Measurements from ENCODE around the gene SASH1. TPM values are rescaled to one million over a fixed set of nuclear protein-coding genes. Genes with fewer than 3 reads are reported as not detected.

Gene SASH1
- total and polyA plus RNA-seq, 7 experiments from 2014 or later: 0.24 to 7.8 (median 1.4) TPM; not detected in 2

DNA sequence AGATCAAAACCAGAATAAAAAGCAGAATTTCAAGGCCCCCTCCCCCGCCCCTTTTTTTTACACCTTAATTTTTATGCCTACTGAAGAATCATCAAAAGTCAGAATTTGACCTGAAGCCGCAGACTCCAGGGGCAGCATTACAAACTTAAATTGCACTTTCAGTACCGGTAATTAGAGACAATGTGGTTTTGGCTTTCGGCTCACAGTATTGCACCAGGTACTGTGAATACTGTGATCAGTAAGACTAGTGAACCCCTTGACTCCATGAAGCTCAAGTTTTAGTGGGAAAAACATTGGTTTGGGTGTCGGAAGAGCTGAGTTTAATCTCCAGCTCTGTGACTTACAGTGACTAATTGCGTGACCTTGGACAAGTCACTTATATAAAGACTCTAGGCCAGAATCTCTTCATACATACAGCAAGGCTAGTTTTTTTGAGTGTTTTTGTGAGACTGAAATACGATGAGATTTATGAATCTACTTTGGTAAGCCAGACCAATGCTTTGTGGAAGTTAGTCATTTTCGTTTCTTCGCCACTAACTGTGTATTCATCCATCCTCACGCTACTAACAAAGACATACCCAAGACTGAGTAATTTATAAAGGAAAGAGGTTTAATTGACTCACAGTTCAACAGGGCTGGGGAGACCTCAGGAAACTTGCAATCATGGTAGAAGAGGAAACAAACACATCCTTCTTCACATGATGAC is 114.7 kb downstream of the SASH1 start:
- H3K4me1 Mint-ChIP-seq: peaks cover 0 to 6% (median 0%) of the 10 kb centered on the region in 7 donors
- ATAC-seq: no peak
- Histone ChIP-seq H3K4me3 (ENCODE audit: low read length) (no peak overlapping the region), H3K27ac (ENCODE audit: low read depth, low read length) (no peak overlapping the region), H3K4me1 (ENCODE audit: control insufficient read depth in 2 of 2, insufficient read depth in 2 of 2, low read length in 2 of 2) (no peaks in the 10 kb centered on the region), H3K36me3 (ENCODE audit: control insufficient read depth in 2 of 3, insufficient read depth in 3 of 3, low read length in 3 of 3) (no peaks in the 10 kb centered on the region), H3K27me3 (ENCODE audit: control insufficient read depth in 2 of 2, insufficient read depth in 2 of 2, low read length in 2 of 2) (no peaks in the 10 kb centered on the region), H3K9me3 (ENCODE audit: control insufficient read depth in 2 of 3, low read length in 3 of 3) (no peaks in the 10 kb centered on the region)
- H3K36me3 Mint-ChIP-seq: no peaks in the 10 kb centered on the region
- H3K27ac Mint-ChIP-seq: no peak overlapping the region
- ChIA-PET POLR2A (no interaction called here), CTCF (interaction anchor here (1.1 kb wide), 1 partner anchor 280 kb away, joined by 3 read pairs; no protein-coding TSS in a partner anchor)
- intact Hi-C loops (cut with micrococcal nuclease): no loop called here
- DNase-seq: no peak
- peaks cover 0 to 41% (median 11%) of the 10 kb centered on the region in 5 donors for H3K27me3 Mint-ChIP-seq
- H3K9me3 Mint-ChIP-seq: no peaks in the 10 kb centered on the region
- no peak overlapping the region for H3K4me3 Mint-ChIP-seq

DNA sequence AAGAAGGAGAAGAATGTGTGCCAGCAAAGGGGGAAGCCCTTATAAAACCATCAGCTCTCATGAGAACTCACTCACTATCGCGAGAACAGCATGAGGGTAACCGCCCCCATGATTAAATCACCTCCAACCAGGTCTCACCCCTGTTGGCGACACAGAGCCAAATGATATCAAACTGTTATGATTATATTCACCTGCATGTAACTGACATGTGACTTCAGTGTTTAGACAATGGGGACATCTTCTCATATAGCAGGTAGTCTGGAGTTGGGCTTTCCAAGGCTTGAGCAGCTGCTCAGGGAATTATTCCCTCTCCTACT is 115.2 kb downstream of the SASH1 start:
- ChIA-PET CTCF (interaction anchor here (1.1 kb wide), 1 partner anchor 281 kb away, joined by 3 read pairs; no protein-coding TSS in a partner anchor), POLR2A (no interaction called here)
- peaks cover 0 to 46% (median 10%) of the 10 kb centered on the region in 5 donors for H3K27me3 Mint-ChIP-seq

DNA sequence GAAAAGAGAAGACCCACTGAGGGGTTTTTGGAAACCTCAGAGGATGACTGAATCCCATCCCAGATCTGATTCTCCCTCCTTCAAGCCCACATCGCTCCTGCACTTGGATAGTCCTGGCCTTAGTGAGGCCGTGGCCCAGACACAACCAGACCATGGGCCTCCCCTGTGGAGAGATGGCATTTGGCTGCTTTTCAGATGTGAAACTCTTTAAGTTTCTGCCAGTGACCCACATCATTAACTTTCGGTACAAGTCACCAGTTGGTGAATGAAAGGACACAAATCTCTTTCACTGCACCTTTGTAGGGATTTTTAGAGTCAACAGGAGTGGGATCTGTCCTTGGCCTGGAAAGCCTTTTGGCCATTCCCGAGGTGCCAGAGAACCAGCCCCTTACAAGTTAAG is 116.6 kb downstream of the SASH1 start:
- Histone ChIP-seq H3K4me3 (ENCODE audit: low read length) (no peak overlapping the region), H3K36me3 (ENCODE audit: control insufficient read depth in 2 of 3, insufficient read depth in 3 of 3, low read length in 3 of 3) (no peaks in the 10 kb centered on the region), H3K9me3 (ENCODE audit: control insufficient read depth in 2 of 3, low read length in 3 of 3) (no peaks in the 10 kb centered on the region), H3K4me1 (ENCODE audit: control insufficient read depth in 2 of 2, insufficient read depth in 2 of 2, low read length in 2 of 2) (no peaks in the 10 kb centered on the region), H3K27ac (ENCODE audit: low read depth, low read length) (no peak overlapping the region), H3K27me3 (ENCODE audit: control insufficient read depth in 2 of 2, insufficient read depth in 2 of 2, low read length in 2 of 2) (no peaks in the 10 kb centered on the region)
- Mint-ChIP-seq H3K4me3 (no peak overlapping the region), H3K27me3 (peaks cover 0 to 46% (median 5%) of the 10 kb centered on the region in 5 donors), H3K36me3 (no peaks in the 10 kb centered on the region), H3K4me1 (peaks cover 0 to 2% (median 0%) of the 10 kb centered on the region in 7 donors), H3K9me3 (no peaks in the 10 kb centered on the region), H3K27ac (no peak overlapping the region)
- ATAC-seq: no peak
- ChIA-PET CTCF (no interaction called here), POLR2A (no interaction called here)
- intact Hi-C loops (cut with micrococcal nuclease): no loop called here
- no peak for DNase-seq

More for the DNA sequence above, 115.2 kb downstream of the SASH1 start:
- Mint-ChIP-seq H3K36me3 (no peaks in the 10 kb centered on the region), H3K4me1 (peaks cover 0 to 2% (median 0%) of the 10 kb centered on the region in 7 donors), H3K4me3 (no peak overlapping the region), H3K27ac (no peak overlapping the region), H3K9me3 (no peaks in the 10 kb centered on the region)
- no peaks in the 10 kb centered on the region for H3K27me3 ChIP-seq (ENCODE audit: control insufficient read depth in 2 of 2, insufficient read depth in 2 of 2, low read length in 2 of 2)
- no peak for DNase-seq
- no peak overlapping the region for H3K4me3 ChIP-seq (ENCODE audit: low read length)
- H3K27ac ChIP-seq (ENCODE audit: low read depth, low read length): no peak overlapping the region
- no peaks in the 10 kb centered on the region for H3K36me3 ChIP-seq (ENCODE audit: control insufficient read depth in 2 of 3, insufficient read depth in 3 of 3, low read length in 3 of 3)
- no peaks in the 10 kb centered on the region for H3K4me1 ChIP-seq (ENCODE audit: control insufficient read depth in 2 of 2, insufficient read depth in 2 of 2, low read length in 2 of 2)
- ATAC-seq: no peak
- no peaks in the 10 kb centered on the region for H3K9me3 ChIP-seq (ENCODE audit: control insufficient read depth in 2 of 3, low read length in 3 of 3)
- intact Hi-C loops (cut with micrococcal nuclease): no loop called here

DNA sequence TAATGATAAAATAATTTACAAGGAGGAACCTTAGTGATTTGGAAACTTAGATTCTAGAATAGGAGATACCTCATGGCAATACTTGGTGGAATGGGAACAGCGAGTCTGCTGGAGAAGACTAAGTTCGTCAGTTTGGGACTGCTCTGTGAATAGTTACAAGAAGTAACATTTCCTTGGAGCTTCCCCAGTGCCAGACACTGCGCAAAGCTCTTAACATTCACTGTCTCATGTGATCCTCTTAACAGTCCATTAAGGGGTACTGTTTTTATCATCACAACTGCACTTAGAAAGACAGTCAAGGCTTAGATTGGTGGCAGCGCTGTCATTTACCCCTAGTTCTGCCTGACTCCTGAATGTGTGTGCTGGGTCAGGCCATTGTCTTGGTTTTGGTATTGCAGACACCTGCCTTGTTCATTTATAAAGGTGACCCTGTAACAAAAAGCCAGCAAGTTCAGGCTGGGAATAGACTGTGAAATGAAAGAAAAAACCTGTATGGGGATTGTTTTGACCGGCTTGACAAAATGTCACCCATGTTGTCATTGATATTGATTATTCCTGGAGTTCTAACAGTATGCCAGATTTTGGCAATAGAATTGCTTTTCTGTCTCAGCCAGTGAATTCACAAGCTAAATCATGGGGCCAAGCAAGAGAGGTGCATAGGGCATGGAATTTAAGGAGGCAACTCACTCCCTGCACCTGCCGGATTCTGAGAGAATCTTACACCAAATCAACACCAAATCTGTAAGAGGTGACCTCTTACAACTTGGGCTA is 118.4 kb downstream of the SASH1 start:
- ChIA-PET POLR2A (no interaction called here), CTCF (no interaction called here)

DNA sequence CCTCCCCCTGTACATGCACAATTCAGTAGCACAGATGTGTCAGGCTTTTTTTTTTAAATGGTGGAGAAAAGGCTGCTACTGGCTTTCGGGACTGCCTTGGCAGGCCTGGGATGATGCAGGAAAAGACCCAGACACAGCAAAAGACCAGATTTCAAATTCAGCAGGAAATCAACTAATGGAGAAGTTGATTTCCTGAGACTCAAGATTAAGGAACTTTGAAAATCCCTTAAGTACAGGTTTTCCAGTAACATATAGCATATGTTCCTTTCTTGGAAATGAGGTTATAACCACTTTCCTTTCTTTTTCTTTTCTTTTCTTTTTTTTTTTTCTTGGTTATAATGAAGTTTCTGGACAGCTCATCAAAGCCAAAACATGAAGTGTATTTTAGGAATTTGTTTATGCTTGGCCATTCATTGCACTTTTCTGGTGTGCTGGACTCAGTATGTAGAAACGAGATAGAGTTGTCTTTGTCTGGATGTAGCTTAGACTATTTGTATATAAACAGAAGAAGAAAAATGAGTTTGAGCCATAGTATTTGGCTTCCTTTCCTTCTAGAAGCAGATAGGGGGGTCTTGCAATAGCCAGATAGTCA is 119.4 kb downstream of the SASH1 start:
- peaks cover 0 to 56% (median 7%) of the 10 kb centered on the region in 5 donors for H3K27me3 Mint-ChIP-seq
- intact Hi-C loops (cut with micrococcal nuclease): loop anchor here in 1 of 2 donors (5.0 to 10.0 kb wide), 2 partner anchors 955 to 1077 kb away; partner anchors contain the start of gene SAMD5
- POLR2A ChIA-PET: no interaction called here
- DNase-seq (no peak), ATAC-seq (no peak)
- no peak overlapping the region for H3K27ac Mint-ChIP-seq
- CTCF ChIA-PET: no interaction called here
- Histone ChIP-seq H3K4me1 (ENCODE audit: control insufficient read depth in 2 of 2, insufficient read depth in 2 of 2, low read length in 2 of 2) (no peaks in the 10 kb centered on the region), H3K4me3 (ENCODE audit: low read length) (no peak overlapping the region), H3K27ac (ENCODE audit: low read depth, low read length) (no peak overlapping the region), H3K27me3 (ENCODE audit: control insufficient read depth in 2 of 2, insufficient read depth in 2 of 2, low read length in 2 of 2) (no peaks in the 10 kb centered on the region), H3K36me3 (ENCODE audit: control insufficient read depth in 2 of 3, insufficient read depth in 3 of 3, low read length in 3 of 3) (no peaks in the 10 kb centered on the region), H3K9me3 (ENCODE audit: control insufficient read depth in 2 of 3, low read length in 3 of 3) (no peaks in the 10 kb centered on the region)
- peaks cover 0 to 5% (median 4%) of the 10 kb centered on the region in 7 donors for H3K4me1 Mint-ChIP-seq
- H3K36me3 Mint-ChIP-seq: no peaks in the 10 kb centered on the region
- no peaks in the 10 kb centered on the region for H3K9me3 Mint-ChIP-seq
- H3K4me3 Mint-ChIP-seq: no peak overlapping the region

More for the DNA sequence above, 118.4 kb downstream of the SASH1 start:
- no peak overlapping the region for H3K27ac ChIP-seq (ENCODE audit: low read depth, low read length)
- intact Hi-C loops (cut with micrococcal nuclease): loop anchor here in 1 of 2 donors (5.0 to 10.0 kb wide), 2 partner anchors 954 to 1076 kb away; partner anchors contain the start of gene SAMD5
- ATAC-seq (no peak), DNase-seq (no peak)
- H3K36me3 ChIP-seq (ENCODE audit: control insufficient read depth in 2 of 3, insufficient read depth in 3 of 3, low read length in 3 of 3): no peaks in the 10 kb centered on the region
- peaks cover 0 to 5% (median 4%) of the 10 kb centered on the region in 7 donors for H3K4me1 Mint-ChIP-seq
- H3K27me3 Mint-ChIP-seq: peaks cover 0 to 55% (median 7%) of the 10 kb centered on the region in 5 donors
- no peaks in the 10 kb centered on the region for H3K4me1 ChIP-seq (ENCODE audit: control insufficient read depth in 2 of 2, insufficient read depth in 2 of 2, low read length in 2 of 2)
- H3K27me3 ChIP-seq (ENCODE audit: control insufficient read depth in 2 of 2, insufficient read depth in 2 of 2, low read length in 2 of 2): no peaks in the 10 kb centered on the region
- no peaks in the 10 kb centered on the region for H3K36me3 Mint-ChIP-seq
- H3K9me3 ChIP-seq (ENCODE audit: control insufficient read depth in 2 of 3, low read length in 3 of 3): no peaks in the 10 kb centered on the region
- no peak overlapping the region for H3K4me3 Mint-ChIP-seq
- H3K27ac Mint-ChIP-seq: no peak overlapping the region
- no peaks in the 10 kb centered on the region for H3K9me3 Mint-ChIP-seq
- no peak overlapping the region for H3K4me3 ChIP-seq (ENCODE audit: low read length)

DNA sequence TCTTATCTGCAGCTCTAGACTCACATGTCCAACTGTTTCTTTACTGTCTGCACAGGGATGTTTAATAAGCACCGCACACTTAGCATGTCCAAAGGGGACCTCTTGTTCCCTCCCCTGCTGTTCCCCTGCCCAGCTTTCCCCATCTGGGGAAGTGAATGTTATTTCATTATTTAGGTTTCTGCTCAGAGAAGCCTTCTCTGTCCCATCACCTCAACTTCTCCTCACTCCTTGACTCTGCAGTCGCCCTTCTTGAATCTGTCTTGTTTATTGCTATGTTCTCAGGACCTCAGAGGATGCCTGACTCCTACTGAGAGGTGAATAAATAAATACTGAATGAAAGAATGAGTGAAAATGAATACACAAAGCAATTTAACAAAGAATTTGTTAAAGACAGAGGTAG is 121.0 kb downstream of the SASH1 start:
- ChIA-PET POLR2A (no interaction called here), CTCF (no interaction called here)
- H3K9me3 Mint-ChIP-seq: no peaks in the 10 kb centered on the region
- no peaks in the 10 kb centered on the region for H3K9me3 ChIP-seq (ENCODE audit: control insufficient read depth in 2 of 3, low read length in 3 of 3)
- no peaks in the 10 kb centered on the region for H3K36me3 ChIP-seq (ENCODE audit: control insufficient read depth in 2 of 3, insufficient read depth in 3 of 3, low read length in 3 of 3)
- H3K27me3 Mint-ChIP-seq: peaks cover 5 to 53% (median 13%) of the 10 kb centered on the region in 5 donors
- no peaks in the 10 kb centered on the region for H3K4me1 ChIP-seq (ENCODE audit: control insufficient read depth in 2 of 2, insufficient read depth in 2 of 2, low read length in 2 of 2)
- H3K4me1 Mint-ChIP-seq: peaks cover 0 to 5% (median 4%) of the 10 kb centered on the region in 7 donors
- ATAC-seq (no peak), DNase-seq (no peak)
- no peaks in the 10 kb centered on the region for H3K27me3 ChIP-seq (ENCODE audit: control insufficient read depth in 2 of 2, insufficient read depth in 2 of 2, low read length in 2 of 2)
- no peak overlapping the region for H3K4me3 ChIP-seq (ENCODE audit: low read length)
- no peak overlapping the region for H3K27ac ChIP-seq (ENCODE audit: low read depth, low read length)
- intact Hi-C loops (cut with micrococcal nuclease): loop anchor here (1.0 to 10.0 kb wide), 4 partner anchors 286 to 1079 kb away; partner anchors contain the start of gene SAMD5 (in 1 of the 2)
- H3K4me3 Mint-ChIP-seq: no peak overlapping the region
- H3K27ac Mint-ChIP-seq: no peak overlapping the region
- no peaks in the 10 kb centered on the region for H3K36me3 Mint-ChIP-seq
